HUDEP-2 (cell line): ENCODE data around the gene PRM2.

Source experiments
- DNase-seq, 76 experiments: peaks; one replicate each; lab custom pipeline; 2025; ENCODE audit not compliant: unreplicated experiment in 76 of 76; lab: John Stamatoyannopoulos, UW

Gene PRM2

GRCh38 chr16:11264155-11264832 is 12.0 kb downstream of the PRM2 start:
- DNase-seq: no peak

- no peak for DNase-seq
Observed at GRCh38 chr16:11263737-11264136, 12.5 kb downstream of the PRM2 start.

GRCh38 chr16:11262915-11263314 is 13.4 kb downstream of the PRM2 start:
- no peak for DNase-seq

DNA sequence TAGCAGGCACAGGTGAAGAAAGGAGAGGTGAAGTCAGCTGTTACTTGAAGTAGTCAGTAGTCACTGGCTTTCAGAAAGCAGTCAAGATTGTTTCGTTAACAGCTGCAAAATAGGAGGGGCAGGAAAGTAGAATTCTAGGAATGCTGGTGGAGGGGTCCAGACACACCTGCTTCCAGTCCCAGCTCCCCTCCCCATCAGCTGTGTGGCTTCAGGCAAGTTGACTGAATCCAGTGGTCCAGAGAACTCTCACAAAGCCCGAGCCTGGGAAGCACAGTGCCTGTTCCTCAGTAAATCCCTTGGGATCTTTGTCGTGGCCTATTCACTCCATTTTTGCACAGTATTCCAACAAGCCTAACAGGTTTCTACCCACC is 15.7 kb downstream of the PRM2 start:
- no peak for DNase-seq

DNA sequence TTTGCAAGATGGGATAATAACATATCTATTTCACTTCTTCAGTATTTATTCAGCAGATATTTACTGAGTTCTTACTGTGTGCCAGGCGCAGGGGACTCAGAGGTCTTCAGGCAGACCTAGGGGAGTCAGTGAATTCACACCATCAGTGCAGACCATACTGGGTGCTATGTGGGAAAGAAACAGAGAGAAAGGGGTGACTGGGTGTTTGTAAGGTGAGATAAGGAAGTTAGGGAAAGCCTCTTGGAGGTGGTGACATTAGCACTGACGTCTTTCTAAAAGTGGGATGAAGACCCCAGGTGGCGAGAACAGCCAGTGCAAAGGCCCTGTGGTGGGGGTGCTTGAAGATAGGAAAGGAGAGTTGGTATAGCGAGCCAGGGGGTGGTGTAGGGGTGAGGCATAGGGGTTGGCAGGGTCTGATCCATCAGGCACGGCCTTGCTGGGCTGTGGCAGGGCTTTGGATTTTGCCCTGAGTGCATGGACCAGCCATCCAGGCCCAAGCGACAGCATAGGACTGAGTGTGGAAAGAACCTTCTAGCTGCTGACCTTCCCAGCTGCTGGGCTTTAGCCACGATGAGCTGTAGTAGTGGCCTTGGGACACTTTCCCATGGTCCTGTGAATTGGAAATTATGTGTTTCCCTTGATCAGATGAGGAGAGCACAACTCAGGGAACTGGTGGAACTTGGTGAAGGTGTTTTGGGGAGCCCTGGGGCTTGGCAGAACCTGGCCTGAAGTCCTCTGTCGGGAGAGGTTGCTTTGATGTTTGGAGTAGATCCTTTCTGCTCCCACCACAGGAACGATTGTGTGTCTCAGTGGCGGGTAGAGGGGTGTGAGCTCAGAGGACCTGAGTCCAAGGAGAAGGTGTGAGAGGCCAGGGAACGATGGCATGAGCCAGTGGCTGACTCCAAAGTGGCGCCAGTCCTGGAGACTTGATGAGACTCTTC is 16.4 kb downstream of the PRM2 start:
- DNase-seq: no peak

GRCh38 chr16:11258553-11259492 is 17.5 kb downstream of the PRM2 start:
- peak in 11 of 76 experiments; percentile 7 to 28 (median 18) for DNase-seq

GRCh38 chr16:11257131-11257938 is 18.9 kb downstream of the PRM2 start:
- peak in 70 of 76 experiments; percentile 20 to 83 (median 62) for DNase-seq

DNA sequence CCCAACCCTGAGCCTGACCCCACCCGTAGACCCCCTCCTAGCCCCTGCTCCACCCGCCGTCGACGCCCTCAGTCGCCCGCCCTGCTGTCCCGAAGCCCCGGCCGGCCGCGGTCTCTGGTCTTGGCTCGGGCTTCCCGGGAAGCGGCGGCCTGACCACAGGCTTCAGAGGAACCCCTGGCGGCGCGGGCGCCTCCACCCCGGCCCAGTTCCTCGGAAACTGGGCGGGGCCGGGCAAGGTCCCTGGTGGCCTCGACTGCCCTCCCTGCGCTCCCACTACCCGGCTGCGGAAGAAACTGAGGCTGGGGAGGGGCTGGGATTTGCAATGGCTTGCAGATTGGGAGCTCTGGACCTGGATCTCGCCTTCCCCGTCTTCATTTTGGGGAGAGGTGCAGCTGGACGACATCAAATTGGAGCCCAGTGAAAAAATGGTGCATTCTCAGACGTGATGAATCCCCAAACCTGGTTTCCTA is 19.6 kb downstream of the PRM2 start:
- no peak for DNase-seq

DNA sequence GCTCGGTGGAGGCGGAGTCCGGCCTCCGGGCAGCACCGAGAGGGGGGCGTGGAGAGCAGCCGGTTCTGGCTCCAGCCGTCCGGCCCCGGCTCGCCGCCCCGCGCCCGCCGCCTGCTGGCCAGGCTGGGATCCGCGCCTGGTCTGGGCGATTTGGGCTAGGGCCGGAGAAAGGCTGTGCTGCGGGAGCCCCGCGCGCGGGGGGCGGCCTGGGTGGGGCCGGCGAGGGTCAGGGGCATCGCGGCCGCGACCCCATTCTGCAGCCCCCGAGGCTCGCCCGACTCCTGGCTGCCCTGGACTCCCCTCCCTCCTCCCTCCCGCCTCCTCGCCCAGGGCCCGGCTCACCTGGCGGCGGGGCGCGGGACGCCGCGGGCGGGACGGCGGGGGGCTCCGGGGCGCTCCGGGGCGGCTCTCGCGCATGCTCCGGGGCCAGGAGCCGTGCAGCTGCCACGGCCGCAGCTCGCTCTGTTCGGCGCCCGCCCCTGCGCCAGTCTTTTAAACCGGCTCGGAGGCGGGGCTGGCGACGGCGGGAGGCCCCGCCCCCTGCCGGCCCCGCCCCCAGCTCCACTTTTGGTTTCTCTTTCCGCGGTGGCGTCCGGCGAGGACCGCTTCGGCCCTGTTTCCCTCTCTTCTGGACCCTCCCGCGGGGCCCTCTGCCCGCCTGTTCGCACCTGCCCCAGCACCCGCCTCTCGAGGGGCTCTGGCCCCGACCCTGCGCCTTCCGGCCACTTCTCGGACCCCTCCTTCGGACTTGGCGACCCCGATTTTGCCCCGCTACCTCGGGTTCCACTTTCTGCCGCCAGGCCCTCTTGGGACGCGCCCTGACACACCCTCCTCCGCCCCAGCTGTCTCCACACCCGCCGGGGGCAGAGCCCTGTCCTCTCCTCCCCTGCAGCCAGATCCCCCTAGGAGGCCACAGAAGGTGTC is 20.3 kb downstream of the PRM2 start, which contains the start of gene SOCS1:
Gene SOCS1, minus strand, starts transcription at position 468 of the 924 bp plus-strand sequence. CDS start 726 bp downstream, outside the sequence.
- peak in 73 of 76 experiments; percentile 26 to 91 (median 76) for DNase-seq

- peak in 30 of 76 experiments; percentile 19 to 62 (median 32) for DNase-seq
Observed at GRCh38 chr16:11254913-11255736, 21.2 kb downstream of the PRM2 start.

DNA sequence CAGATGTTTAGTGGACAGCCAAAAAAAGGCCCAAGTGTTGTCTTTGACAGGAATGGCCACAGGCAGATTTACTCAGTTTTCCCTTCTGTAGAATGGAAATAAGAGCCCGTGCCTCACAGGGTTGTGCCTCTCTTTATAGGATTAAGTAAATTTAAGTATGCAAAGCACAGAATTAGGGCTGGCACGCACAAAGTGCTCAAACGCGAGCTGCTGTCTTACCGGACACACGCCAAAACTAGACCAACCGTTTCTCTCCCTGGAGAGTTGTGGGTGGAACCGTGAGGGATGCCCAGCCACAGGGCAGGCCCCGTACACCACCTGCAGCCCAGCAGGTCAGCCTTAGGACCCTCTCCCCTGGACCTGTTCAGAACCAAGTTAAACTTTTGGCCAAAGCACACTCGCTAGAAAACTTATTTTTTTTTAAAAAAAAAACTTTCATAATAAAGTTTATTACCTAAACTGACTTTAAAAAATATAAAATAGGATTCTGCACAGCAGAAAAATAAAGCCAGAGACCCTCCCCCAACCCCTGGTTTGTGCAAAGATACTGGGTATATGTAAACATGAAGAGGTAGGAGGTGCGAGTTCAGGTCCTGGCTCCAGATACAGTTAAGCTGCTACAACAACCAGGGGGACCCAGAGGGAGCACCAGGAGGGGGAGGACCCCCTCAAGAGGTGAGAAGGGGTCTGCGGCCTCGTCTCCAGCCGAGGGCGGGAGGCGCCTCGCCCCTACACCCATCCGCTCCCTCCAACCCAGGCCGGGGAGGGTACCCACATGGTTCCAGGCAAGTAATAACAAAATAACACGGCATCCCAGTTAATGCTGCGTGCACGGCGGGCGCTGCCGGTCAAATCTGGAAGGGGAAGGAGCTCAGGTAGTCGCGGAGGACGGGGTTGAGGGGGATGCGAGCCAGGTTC is 22.0 kb downstream of the PRM2 start:
- DNase-seq: peak in 1 of 76 experiments; percentile 23

GRCh38 chr16:11253009-11253994 is 23.0 kb downstream of the PRM2 start:
- peak in 2 of 76 experiments; percentile 14 to 21 for DNase-seq

- no peak for DNase-seq
Observed at GRCh38 chr16:11252482-11252931, 23.8 kb downstream of the PRM2 start.

DNA sequence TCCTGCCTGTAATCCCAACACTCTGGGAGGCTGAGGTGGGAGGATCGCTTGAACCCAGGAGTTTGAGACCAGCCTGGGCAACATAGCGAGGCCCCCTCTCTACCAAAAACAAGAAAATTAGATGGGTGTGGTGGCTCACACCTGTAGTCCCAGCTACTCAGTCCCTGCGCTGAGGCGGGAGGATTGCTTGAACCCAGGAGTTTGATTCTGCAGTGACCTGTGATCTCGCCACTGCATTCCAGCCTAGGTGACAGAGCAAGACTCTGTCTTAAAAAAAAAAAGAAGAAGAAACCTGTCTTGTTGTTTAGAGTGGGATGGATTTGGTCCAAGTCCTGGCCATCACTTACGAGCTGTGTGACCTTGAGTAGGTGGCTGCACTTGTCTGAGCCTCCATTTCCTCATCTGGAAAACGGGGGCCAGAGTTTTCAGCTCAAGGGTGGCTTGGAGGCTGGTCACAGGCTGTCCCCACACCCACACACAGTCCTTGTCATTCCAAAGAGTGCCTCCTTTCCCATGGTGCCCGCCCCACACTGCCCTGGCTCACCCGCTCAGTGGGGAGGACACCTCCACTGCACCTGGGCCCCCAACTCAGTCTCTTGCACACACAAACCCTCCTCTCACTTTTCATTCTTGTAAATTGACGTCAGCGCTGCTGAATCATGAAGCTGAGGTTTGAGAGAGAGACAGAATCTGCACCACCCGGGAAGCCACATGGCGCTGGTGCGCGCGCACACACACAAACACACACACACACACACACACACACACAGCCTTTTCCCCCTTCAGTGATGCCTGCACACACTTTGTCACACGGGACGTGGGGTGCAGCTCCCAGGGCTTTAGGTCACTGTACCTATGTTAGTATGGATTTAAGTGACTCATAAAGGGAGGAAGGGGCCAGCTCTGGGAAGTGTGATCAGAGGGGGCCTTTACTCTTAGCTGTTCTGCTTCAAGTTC is 24.5 kb downstream of the PRM2 start:
- no peak for DNase-seq
